ENCODE measurements around the gene APBA1. TPM values are rescaled to one million over a fixed set of nuclear protein-coding genes. Genes with fewer than 3 reads are reported as not detected.

Gene APBA1
- total RNA-seq, 4 donors from 2014 or later, result 1.3 to 8.0 (median 1.7) TPM

DNA sequence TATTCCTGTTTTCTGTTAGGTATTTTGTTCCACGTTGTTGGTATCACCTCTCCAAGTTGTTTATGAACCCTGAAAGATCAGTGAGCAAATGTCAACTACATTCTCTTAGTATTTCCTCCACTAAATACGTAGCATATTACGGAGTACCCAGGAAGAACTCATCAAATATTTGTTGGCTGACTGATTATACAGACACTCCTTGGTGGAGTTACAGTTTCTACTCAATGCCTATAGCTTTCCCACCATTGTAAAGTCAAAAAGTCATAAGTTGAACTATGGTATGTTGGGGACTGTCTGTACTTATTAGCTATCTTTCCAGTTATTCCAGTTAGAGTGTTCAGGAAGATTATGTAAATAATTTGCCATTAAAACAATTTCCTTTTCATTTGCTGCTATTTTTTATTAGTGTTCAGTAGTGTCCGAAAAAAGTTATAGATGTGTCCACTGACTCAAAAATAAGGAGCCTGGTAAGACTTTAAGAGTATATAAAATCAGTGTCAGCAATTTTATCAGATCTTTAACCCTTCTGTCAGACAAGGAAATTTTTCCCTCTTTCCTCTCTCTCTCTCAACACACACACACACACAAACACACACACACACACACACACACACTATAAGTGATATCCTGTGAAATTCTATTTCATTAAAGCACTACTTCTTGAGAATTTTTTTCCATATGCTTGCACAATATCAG is 6.8 kb upstream of the APBA1 start:
- H3K9me3 ChIP-seq, result no peaks in the 10 kb centered on the region
- H3K4me1 ChIP-seq, result peaks cover 0 to 22% (median 8%) of the 10 kb centered on the region in 3 donors
- H3K36me3 ChIP-seq, result no peaks in the 10 kb centered on the region
- intact Hi-C loops (cut with DNase I), result loop anchor here (10.0 kb wide), 1 partner anchor 66 kb away; no protein-coding TSS in a partner anchor
- H3K27me3 ChIP-seq, result no peaks in the 10 kb centered on the region
- H3K4me3 ChIP-seq, result no peak overlapping the region
- H3K27ac ChIP-seq, result peak overlapping the region in 1 of 4 donors; percentile 13
- DNase-seq, result no peak
- 70 to 85% methylated on average over 4 of the region's 4 CpGs for WGBS, 2 donors
- TF ChIP-seq POLR2A (IDR thresholded peaks at IDR 0.05), result no peak
- TF ChIP-seq, protein P1, sequence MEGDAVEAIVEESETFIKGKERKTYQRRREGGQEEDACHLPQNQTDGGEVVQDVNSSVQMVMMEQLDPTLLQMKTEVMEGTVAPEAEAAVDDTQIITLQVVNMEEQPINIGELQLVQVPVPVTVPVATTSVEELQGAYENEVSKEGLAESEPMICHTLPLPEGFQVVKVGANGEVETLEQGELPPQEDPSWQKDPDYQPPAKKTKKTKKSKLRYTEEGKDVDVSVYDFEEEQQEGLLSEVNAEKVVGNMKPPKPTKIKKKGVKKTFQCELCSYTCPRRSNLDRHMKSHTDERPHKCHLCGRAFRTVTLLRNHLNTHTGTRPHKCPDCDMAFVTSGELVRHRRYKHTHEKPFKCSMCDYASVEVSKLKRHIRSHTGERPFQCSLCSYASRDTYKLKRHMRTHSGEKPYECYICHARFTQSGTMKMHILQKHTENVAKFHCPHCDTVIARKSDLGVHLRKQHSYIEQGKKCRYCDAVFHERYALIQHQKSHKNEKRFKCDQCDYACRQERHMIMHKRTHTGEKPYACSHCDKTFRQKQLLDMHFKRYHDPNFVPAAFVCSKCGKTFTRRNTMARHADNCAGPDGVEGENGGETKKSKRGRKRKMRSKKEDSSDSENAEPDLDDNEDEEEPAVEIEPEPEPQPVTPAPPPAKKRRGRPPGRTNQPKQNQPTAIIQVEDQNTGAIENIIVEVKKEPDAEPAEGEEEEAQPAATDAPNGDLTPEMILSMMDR (IDR thresholded peaks at IDR 0.05), result no peak

DNA sequence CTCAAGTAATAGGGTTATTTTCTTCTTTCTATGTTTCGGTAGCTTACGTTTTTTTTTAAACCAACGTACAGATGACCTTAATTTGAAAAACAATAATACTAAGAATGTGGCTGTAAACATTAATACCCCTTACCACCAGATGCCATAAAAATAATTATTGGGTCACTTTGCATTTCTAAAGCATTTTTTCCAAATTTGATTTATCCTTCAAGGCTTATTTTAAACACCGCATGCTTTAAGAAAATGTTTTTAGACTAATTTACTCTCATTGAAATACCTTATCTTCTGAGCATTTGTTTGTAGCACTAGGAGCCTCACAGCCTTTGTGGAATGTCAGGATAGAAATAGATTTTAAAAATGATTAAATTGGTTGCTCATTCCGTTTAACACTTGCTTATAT is 5.8 kb upstream of the APBA1 start:
- TF ChIP-seq POLR2A (IDR thresholded peaks at IDR 0.05), result no peak
- TF ChIP-seq, protein P1 (IDR thresholded peaks at IDR 0.05), result no peak
- 82 to 85% methylated on average over 5 of the region's 5 CpGs for WGBS, 2 donors
- no peaks in the 10 kb centered on the region for H3K9me3 ChIP-seq
- H3K36me3 ChIP-seq, result no peaks in the 10 kb centered on the region
- intact Hi-C loops (cut with DNase I), result loop anchor here (10.0 kb wide), 1 partner anchor 67 kb away; no protein-coding TSS in a partner anchor
- no peak overlapping the region for H3K27ac ChIP-seq
- no peaks in the 10 kb centered on the region for H3K27me3 ChIP-seq
- H3K4me1 ChIP-seq, result peaks cover 0 to 33% (median 13%) of the 10 kb centered on the region in 3 donors
- no peak for DNase-seq
- no peak overlapping the region for H3K4me3 ChIP-seq

DNA sequence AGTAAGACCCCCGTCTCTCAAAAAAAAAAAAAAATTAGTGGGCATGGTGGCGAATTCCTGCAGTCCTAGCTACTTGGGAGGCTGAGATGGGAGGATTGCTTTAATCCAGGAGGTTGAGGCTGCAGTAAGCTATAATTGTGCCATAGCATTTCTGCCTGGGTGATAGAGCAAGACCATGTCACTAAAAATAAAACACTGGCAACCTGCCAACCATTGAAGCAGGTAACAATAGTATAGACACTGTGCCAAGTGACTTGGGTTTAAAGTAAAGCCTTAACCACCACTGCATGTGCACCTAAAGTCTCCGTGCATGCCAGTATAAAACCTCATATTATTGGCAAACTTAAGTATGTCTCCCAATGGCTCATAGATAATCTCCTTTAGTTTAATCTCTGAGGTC is 3.4 kb upstream of the APBA1 start:
- no peak for DNase-seq
- H3K36me3 ChIP-seq, result no peaks in the 10 kb centered on the region
- peak overlapping the region in 3 of 4 donors; percentile 28 to 70 (median 50) for H3K27ac ChIP-seq
- peaks cover 4 to 52% (median 13%) of the 10 kb centered on the region in 3 donors for H3K4me1 ChIP-seq
- TF ChIP-seq, protein P1 (IDR thresholded peaks at IDR 0.05), result no peak
- intact Hi-C loops (cut with DNase I), result loop anchor here (10.0 kb wide), 1 partner anchor 69 kb away; no protein-coding TSS in a partner anchor
- H3K4me3 ChIP-seq, result no peak overlapping the region
- no peaks in the 10 kb centered on the region for H3K9me3 ChIP-seq
- no peaks in the 10 kb centered on the region for H3K27me3 ChIP-seq
- WGBS, 2 donors, result 68 to 75% methylated on average over 3 of the region's 3 CpGs

DNA sequence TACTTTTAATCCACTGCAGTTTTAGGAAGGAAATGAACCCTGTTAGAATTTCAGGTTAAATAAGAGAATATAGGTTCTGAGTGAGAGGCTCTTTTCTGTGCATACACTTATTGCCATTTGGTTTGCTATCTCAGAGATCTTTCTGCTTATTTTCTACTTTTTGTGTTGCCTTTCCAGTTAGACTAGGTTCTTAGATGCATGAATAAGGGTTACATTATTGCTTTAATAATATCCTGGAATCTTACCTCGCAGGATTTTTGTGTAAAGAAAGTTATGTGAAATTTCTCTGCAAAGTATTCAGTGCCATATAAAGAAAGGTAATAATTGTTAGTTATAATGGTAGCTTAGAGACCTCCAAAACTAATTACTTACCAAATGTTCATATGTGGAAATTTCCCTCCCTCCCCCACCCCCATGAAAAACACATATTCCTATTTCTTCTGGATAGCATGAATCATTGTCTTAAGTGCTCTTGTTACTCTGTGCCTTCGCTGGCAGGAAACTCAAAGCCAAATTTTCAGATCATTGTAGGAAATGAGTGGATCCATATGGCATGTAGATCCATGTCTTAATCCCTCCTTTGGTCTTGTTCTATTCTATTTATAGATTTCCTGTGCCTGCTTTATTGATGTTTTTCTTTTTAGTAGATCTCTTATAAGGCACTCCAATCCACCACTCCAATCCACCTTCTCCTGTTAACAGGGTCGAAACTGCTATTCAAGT is 2.7 kb upstream of the APBA1 start:
- TF ChIP-seq, protein P1 (IDR thresholded peaks at IDR 0.05), result no peak
- TF ChIP-seq POLR2A (IDR thresholded peaks at IDR 0.05), result no peak
- H3K4me3 ChIP-seq, result no peak overlapping the region
- H3K36me3 ChIP-seq, result no peaks in the 10 kb centered on the region
- no peaks in the 10 kb centered on the region for H3K27me3 ChIP-seq
- no peaks in the 10 kb centered on the region for H3K9me3 ChIP-seq
- no peak for DNase-seq
- WGBS, 2 donors, result 21 to 22% methylated on average over 3 of the region's 3 CpGs
- H3K27ac ChIP-seq, result peak overlapping the region in 3 of 4 donors; percentile 28 to 70 (median 55)
- H3K4me1 ChIP-seq, result peaks cover 4 to 52% (median 13%) of the 10 kb centered on the region in 3 donors
- intact Hi-C loops (cut with DNase I), result loop anchor here (10.0 kb wide), 1 partner anchor 70 kb away; no protein-coding TSS in a partner anchor
